Measurements from ENCODE around the gene UGT8. TPM values are rescaled to one million over a fixed set of nuclear protein-coding genes. Genes with fewer than 3 reads are reported as not detected.

Gene UGT8, protein sequence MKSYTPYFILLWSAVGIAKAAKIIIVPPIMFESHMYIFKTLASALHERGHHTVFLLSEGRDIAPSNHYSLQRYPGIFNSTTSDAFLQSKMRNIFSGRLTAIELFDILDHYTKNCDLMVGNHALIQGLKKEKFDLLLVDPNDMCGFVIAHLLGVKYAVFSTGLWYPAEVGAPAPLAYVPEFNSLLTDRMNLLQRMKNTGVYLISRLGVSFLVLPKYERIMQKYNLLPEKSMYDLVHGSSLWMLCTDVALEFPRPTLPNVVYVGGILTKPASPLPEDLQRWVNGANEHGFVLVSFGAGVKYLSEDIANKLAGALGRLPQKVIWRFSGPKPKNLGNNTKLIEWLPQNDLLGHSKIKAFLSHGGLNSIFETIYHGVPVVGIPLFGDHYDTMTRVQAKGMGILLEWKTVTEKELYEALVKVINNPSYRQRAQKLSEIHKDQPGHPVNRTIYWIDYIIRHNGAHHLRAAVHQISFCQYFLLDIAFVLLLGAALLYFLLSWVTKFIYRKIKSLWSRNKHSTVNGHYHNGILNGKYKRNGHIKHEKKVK
- not detected for total RNA-seq

DNA sequence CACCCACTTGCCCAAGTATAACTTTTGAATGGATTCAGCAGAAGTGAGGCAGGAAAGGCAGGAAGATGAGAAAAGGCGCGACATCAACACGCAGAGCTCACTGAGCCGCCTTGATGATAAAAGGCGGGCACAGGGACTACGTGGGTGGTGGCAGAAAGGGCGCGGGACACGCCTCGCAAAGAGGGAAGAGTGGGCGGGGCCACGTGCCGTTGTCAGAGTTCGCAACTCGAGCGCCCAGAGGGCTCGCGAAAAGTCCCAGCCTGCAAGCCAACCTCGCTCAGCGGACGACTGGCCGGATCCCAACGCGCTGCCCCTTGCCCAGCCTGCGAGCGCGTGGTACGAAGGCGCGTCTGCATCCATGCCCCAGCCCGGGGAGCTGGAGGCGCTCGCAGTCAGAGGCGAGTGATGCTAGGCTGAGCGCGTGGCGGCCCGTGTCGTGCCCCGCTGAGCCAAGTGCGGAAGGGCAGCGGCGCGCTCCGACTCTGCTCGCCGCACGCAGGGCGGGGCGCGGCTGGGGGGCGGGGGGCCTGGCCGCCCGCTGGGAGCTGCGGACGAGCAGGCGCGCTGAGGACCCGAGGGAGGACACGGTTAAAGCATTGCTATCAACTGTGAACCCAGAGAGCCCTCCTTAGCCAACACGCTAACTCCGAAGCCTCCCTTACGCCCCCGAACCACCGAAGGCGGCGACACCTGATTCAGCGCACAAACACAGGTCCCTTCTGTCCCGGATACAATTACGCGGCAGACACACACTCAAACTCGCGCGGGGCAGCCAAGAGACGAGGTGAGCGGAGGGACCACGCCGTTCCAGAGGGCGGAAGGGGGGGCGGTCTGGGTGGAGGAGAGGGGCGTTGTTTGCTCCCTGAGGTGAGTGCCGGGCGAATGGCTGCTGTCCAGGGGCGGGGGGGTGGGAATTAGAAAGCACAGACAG, at the start of gene UGT8:
Gene UGT8, plus strand, starts transcription at position 617 of the 931 bp plus-strand sequence. CDS start 24,074 bp downstream, outside the sequence.

Small RNAs within 50 kb of the gene (microRNA-seq; reads per million reads assigned to microRNA genes)
- not detected for gene MIR577 (ENCODE audit: borderline microRNAs expressed, borderline replicate concordance)
